Dermis lymphatic vessel endothelial cell (primary cell): Measurements from ENCODE around the gene PRKAR2A. TPM values are rescaled to one million over a fixed set of nuclear protein-coding genes. Genes with fewer than 3 reads are reported as not detected.

Experiments used
- total RNA-seq: library from RNA; depleted of rRNA; stranded (reverse); fragments of >200 nt; gene quantifications from 2 replicates; pipeline ENCODE4 v1.2.1, GENCODE V29; 2014

The PRKAR2A gene
- 31.5 and 32.1 TPM in 2 replicates for total RNA-seq

GRCh38 chr3:48847504-48848423 is at the start of gene PRKAR2A:
TSS of gene PRKAR2A (minus strand) at chr3:48847874. CDS start at chr3:48847596, 278 bp downstream.

GRCh38 chr3:48716982-48717746 is 130.5 kb downstream of the PRKAR2A start, which contains the start of gene IP6K2:
TSS of gene IP6K2 (minus strand) at chr3:48717221. CDS start at chr3:48695291, 21,930 bp downstream.

Other genes with a start within 250 kb of the PRKAR2A start
- 246 and 249 TPM in 2 replicates for gene UQCRC1, start 238.2 kb downstream of the PRKAR2A start, total RNA-seq
- 0.09 TPM in 1 of 2 replicates, not detected in the other for gene TMEM89, start 226.1 kb downstream of the PRKAR2A start, total RNA-seq
- gene SLC26A6, start 212.4 kb downstream of the PRKAR2A start, total RNA-seq: 9.4 and 11.6 TPM in 2 replicates
- 0.09 and 0.22 TPM in 2 replicates for gene CELSR3, start 185.0 kb downstream of the PRKAR2A start, total RNA-seq
- gene NCKIPSD, start 162.0 kb downstream of the PRKAR2A start, total RNA-seq: 3.7 and 4.3 TPM in 2 replicates
- 33.8 and 47.6 TPM in 2 replicates for gene IP6K2, start 130.7 kb downstream of the PRKAR2A start, total RNA-seq
- 25.3 and 27.3 TPM in 2 replicates for gene SLC25A20, start 51.0 kb upstream of the PRKAR2A start, total RNA-seq
- gene ARIH2, start 71.0 kb upstream of the PRKAR2A start, total RNA-seq: 62.5 and 72.5 TPM in 2 replicates
- gene P4HTM, start 142.4 kb upstream of the PRKAR2A start, total RNA-seq: 3.0 and 3.2 TPM in 2 replicates
- gene WDR6, start 159.5 kb upstream of the PRKAR2A start, total RNA-seq: 90.8 and 94.9 TPM in 2 replicates
- 32.2 and 35.2 TPM in 2 replicates for gene DALRD3, start 170.7 kb upstream of the PRKAR2A start, total RNA-seq
- gene NDUFAF3, start 174.2 kb upstream of the PRKAR2A start, total RNA-seq: 46.2 and 62.9 TPM in 2 replicates
- 149 and 269 TPM in 2 replicates for gene IMPDH2, start 181.5 kb upstream of the PRKAR2A start, total RNA-seq
- gene QRICH1, start 246.2 kb upstream of the PRKAR2A start, total RNA-seq: 41.9 and 56.0 TPM in 2 replicates